H9 (cell line): ENCODE measurements around the gene FAM98C. TPM values are rescaled to one million over a fixed set of nuclear protein-coding genes. Genes with fewer than 3 reads are reported as not detected.
A peak's percentile ranks its signal among the peaks of the same experiment; 100 is the strongest.

ENCODE experiments used
- DNase-seq: peaks from one replicate; pipeline ENCODE4 v3.0.0-alpha.2; 2017
- H2AFZ ChIP-seq: one replicate; pipeline ENCODE4 v1.6.1; 2013; ENCODE audit warnings: mild to moderate bottlenecking, low read length, control low read depth, moderate library complexity
- H2AK5ac ChIP-seq: 2 replicates; pipeline ENCODE4 v1.6.1; 2013; ENCODE audit warnings: low read length, control low read depth, mixed read lengths; ENCODE audit not compliant: insufficient read length
- H2BK120ac ChIP-seq: one replicate; pipeline ENCODE4 v1.6.1; 2013; ENCODE audit warnings: low read depth, mild to moderate bottlenecking, low read length, control low read depth, inconsistent platforms; ENCODE audit not compliant: poor library complexity, severe bottlenecking
- H2BK12ac ChIP-seq: 2 replicates; pipeline ENCODE4 v1.6.1; 2013; ENCODE audit warnings: low read length, control low read depth, mixed read lengths, low read depth; ENCODE audit not compliant: insufficient read length
- H2BK15ac ChIP-seq: 2 replicates; pipeline ENCODE4 v1.6.1; 2013; ENCODE audit warnings: low read depth, low read length, control low read depth
- H2BK20ac ChIP-seq: one replicate; pipeline ENCODE4 v1.6.1; 2013; ENCODE audit warnings: low read depth, mild to moderate bottlenecking, low read length, control low read depth, inconsistent platforms; ENCODE audit not compliant: poor library complexity, severe bottlenecking
- H2BK5ac ChIP-seq: 2 replicates; pipeline ENCODE4 v1.6.1; 2013; ENCODE audit warnings: low read length, control low read depth, mixed read lengths; ENCODE audit not compliant: insufficient read length
- H3K14ac ChIP-seq: 2 replicates; pipeline ENCODE4 v1.6.1; 2013; ENCODE audit warnings: low read length, control low read depth; ENCODE audit not compliant: insufficient read depth
- H3K18ac ChIP-seq: 2 replicates; pipeline ENCODE4 v1.6.1; 2013; ENCODE audit warnings: low read depth, mild to moderate bottlenecking, mixed read lengths, low read length, control low read depth; ENCODE audit not compliant: insufficient read length
- H3K23ac ChIP-seq: 2 replicates; pipeline ENCODE4 v1.6.1; 2013; ENCODE audit warnings: low read length, control low read depth, mixed read lengths, low read depth; ENCODE audit not compliant: insufficient read length
- H3K23me2 ChIP-seq: 2 replicates; pipeline ENCODE4 v1.6.1; 2013; ENCODE audit warnings: low read depth, mild to moderate bottlenecking, mixed read lengths, low read length, control low read depth; ENCODE audit not compliant: insufficient read length, poor library complexity, severe bottlenecking
- H3K27ac ChIP-seq: 2 replicates; pipeline ENCODE4 v1.5.1; 2013; ENCODE audit warnings: low read length, control low read depth, mixed read lengths, low read depth; ENCODE audit not compliant: insufficient read length
- H3K27me3 ChIP-seq: 2 replicates; pipeline ENCODE4 v1.6.1; 2013; ENCODE audit warnings: low read length, control low read depth, inconsistent platforms; ENCODE audit not compliant: insufficient read depth
- H3K4ac ChIP-seq: 2 replicates; pipeline ENCODE4 v1.6.1; 2013; ENCODE audit warnings: low read depth, mild to moderate bottlenecking, control low read depth, inconsistent platforms, low read length, moderate library complexity
- H3K4me1 ChIP-seq: 2 replicates; pipeline ENCODE4 v1.6.1; 2013; ENCODE audit warnings: low read length, control low read depth, inconsistent platforms; ENCODE audit not compliant: insufficient read depth
- H3K4me2 ChIP-seq: 2 replicates; pipeline ENCODE4 v1.6.1; 2013; ENCODE audit warnings: low read length, control low read depth, mixed read lengths; ENCODE audit not compliant: insufficient read length, insufficient read depth
- H3K56ac ChIP-seq: 2 replicates; pipeline ENCODE4 v1.6.1; 2013; ENCODE audit warnings: low read depth, mild to moderate bottlenecking, mixed read lengths, low read length, control low read depth; ENCODE audit not compliant: insufficient read length
- H3K79me1 ChIP-seq: 2 replicates; pipeline ENCODE4 v1.6.1; 2013; ENCODE audit warnings: low read depth, mild to moderate bottlenecking, moderate library complexity, low read length, control low read depth, inconsistent platforms; ENCODE audit not compliant: insufficient read depth, poor library complexity, severe bottlenecking
- H3K79me2 ChIP-seq: 2 replicates; pipeline ENCODE4 v1.6.1; 2013; ENCODE audit warnings: low read length, control low read depth, inconsistent platforms; ENCODE audit not compliant: insufficient read depth
- H3K9ac ChIP-seq: 2 replicates; pipeline ENCODE4 v1.6.1; 2013; ENCODE audit warnings: low read length, control low read depth, mixed read lengths; ENCODE audit not compliant: insufficient read length; ENCODE audit errors: extremely low read depth
- H3K9me3 ChIP-seq: one replicate; pipeline ENCODE4 v1.6.1; 2013; ENCODE audit warnings: low read depth, low read length, inconsistent platforms; ENCODE audit not compliant: control insufficient read depth
- H3T11ph ChIP-seq: one replicate; pipeline ENCODE4 v1.6.1; 2013; ENCODE audit warnings: mild to moderate bottlenecking, low read length, control low read depth, inconsistent platforms
- H4K20me1 ChIP-seq: one replicate; pipeline ENCODE4 v1.6.1; 2013; ENCODE audit not compliant: control insufficient read depth, insufficient read length, insufficient read depth
- H4K5ac ChIP-seq: 2 replicates; pipeline ENCODE4 v1.6.1; 2013; ENCODE audit warnings: low read depth, mild to moderate bottlenecking, mixed read lengths, low read length, control low read depth; ENCODE audit not compliant: insufficient read length
- H4K8ac ChIP-seq: replicated peaks from 2 replicates; pipeline ENCODE4 v1.6.1; 2013; ENCODE audit warnings: low read length, control low read depth, mixed read lengths, low read depth; ENCODE audit not compliant: insufficient read length
- H4K91ac ChIP-seq: 2 replicates; pipeline ENCODE4 v1.6.1; 2013; ENCODE audit warnings: low read depth, mild to moderate bottlenecking, moderate library complexity, mixed read lengths, low read length, control low read depth; ENCODE audit not compliant: insufficient read length
- H3K27ac Mint-ChIP-seq, 3 experiments: 2 replicates in 2 of 3; 3 replicates in 1 of 3; pipeline ENCODE4 v1.8.0; 2020 to 2021; ENCODE audit warnings: mixed read lengths in 3 of 3, mild to moderate bottlenecking in 1 of 3, moderate library complexity in 1 of 3
- H3K27me3 Mint-ChIP-seq: 2 replicates; pipeline ENCODE4 v1.8.0; 2021; ENCODE audit warnings: low read depth, mild to moderate bottlenecking, moderate library complexity, mixed read lengths
- H3K36me3 Mint-ChIP-seq, 3 experiments: 2 replicates in 2 of 3; 3 replicates in 1 of 3; pipeline ENCODE4 v1.8.0; 2020 to 2021; ENCODE audit warnings: low read depth in 3 of 3, mixed read lengths in 3 of 3; ENCODE audit not compliant: insufficient read depth in 1 of 3
- H3K4me1 Mint-ChIP-seq, 2 experiments: 2 replicates each; pipeline ENCODE4 v1.8.0; 2020; ENCODE audit warnings: mixed read lengths in 2 of 2
- H3K4me3 Mint-ChIP-seq, 2 experiments: 2 replicates in 1 of 2; 3 replicates in 1 of 2; pipeline ENCODE4 v1.8.0; 2020 to 2021; ENCODE audit warnings: mild to moderate bottlenecking in 2 of 2, mixed read lengths in 2 of 2, moderate library complexity in 1 of 2
- H3K9me3 Mint-ChIP-seq, 2 experiments: 2 replicates in 1 of 2; 3 replicates in 1 of 2; pipeline ENCODE4 v1.8.0; 2020; ENCODE audit warnings: mild to moderate bottlenecking in 2 of 2, mixed read lengths in 2 of 2, moderate library complexity in 1 of 2
- CTCF ChIP-seq: fragments of 200-600 bp; sonication (generic); conservative IDR thresholded peaks from 3 replicates; pipeline ENCODE4 v1.8.0; 2021; ENCODE audit warnings: antibody characterized with exemption, mild to moderate bottlenecking
- WGBS: extraction: QIAGEN DNeasy Blood & Tissue Kit; methylation state at CpG from one replicate; pipeline ENCODE4 v1.1.7; 2013; ENCODE audit warnings: missing lambda C conversion rate, low lambda C conversion rate, mixed read lengths; ENCODE audit not compliant: insufficient read length; ENCODE audit errors: extremely low coverage; 5-methylcytosine and 5-hydroxymethylcytosine counted together
- total RNA-seq: library from RNA; stranded (reverse); gene quantifications from 2 replicates; pipeline ENCODE4 v1.2.1, GENCODE V29; 2021

Gene FAM98C
- total RNA-seq, 1 experiment from 2014 or later = 16.4 TPM

GRCh38 chr19:38394488-38394887 is 8.4 kb upstream of the FAM98C start:
- DNase-seq = peak; percentile 98

More at GRCh38 chr19:38394488-38394887, 8.4 kb upstream of the FAM98C start:
- no peaks in the 10 kb centered on the region; the same call in 1 of the 2 replicates for H3K79me2 ChIP-seq
- no peaks in the 10 kb centered on the region; the same call in 1 of the 2 replicates for H3K27me3 ChIP-seq
- no peak overlapping the region for H2AK5ac ChIP-seq
- no peak overlapping the region for H2AFZ ChIP-seq
- Mint-ChIP-seq H3K4me3 (peak overlapping the region; percentile 51 to 55), H3K36me3 (peaks cover 26 to 43% (median 31%) of the 10 kb centered on the region in 3 experiments), H3K27me3 (peaks cover 39% of the 10 kb centered on the region), H3K4me1 (peaks cover 39 to 50% of the 10 kb centered on the region in 2 experiments), H3K9me3 (no peaks in the 10 kb centered on the region), H3K27ac (peak overlapping the region in 1 of 3 experiments; percentile 66; a peak in 1 of 7 replicates)
- H4K5ac ChIP-seq = no peak overlapping the region
- H2BK5ac ChIP-seq = no peak overlapping the region
- WGBS = no CpG with 5 or more reads among the region's 30 CpGs
- H3K27ac ChIP-seq = no peak overlapping the region
- no peak overlapping the region; the same call in 1 of the 2 replicates for H3K14ac ChIP-seq
- no peak overlapping the region for H3K56ac ChIP-seq
- H3K4ac ChIP-seq = no peak overlapping the region
- no peaks in the 10 kb centered on the region for H3K9me3 ChIP-seq
- H4K91ac ChIP-seq = no peak overlapping the region
- H3T11ph ChIP-seq = no peak overlapping the region
- H2BK12ac ChIP-seq = no peak overlapping the region
- H2BK15ac ChIP-seq = no peak overlapping the region
- H3K23me2 ChIP-seq = peaks cover 10% of the 10 kb centered on the region
- TF ChIP-seq CTCF = no peak
- H4K20me1 ChIP-seq = no peaks in the 10 kb centered on the region
- no peak overlapping the region for H3K23ac ChIP-seq
- H3K79me1 ChIP-seq = no peaks in the 10 kb centered on the region
- H4K8ac ChIP-seq = no peak overlapping the region
- no peak overlapping the region for H3K18ac ChIP-seq
- no peaks in the 10 kb centered on the region; the same call in 1 of the 2 replicates for H3K4me1 ChIP-seq
- no peak overlapping the region for H2BK20ac ChIP-seq
- peak overlapping the region; percentile 20 for H3K4me2 ChIP-seq
- H3K9ac ChIP-seq = no peak overlapping the region
- H2BK120ac ChIP-seq = no peak overlapping the region
